Right atrium auricular region (tissue), 2 donors: Measurements from ENCODE around the gene CAPZB. TPM values are rescaled to one million over a fixed set of nuclear protein-coding genes. Genes with fewer than 3 reads are reported as not detected.

Source experiments
- DNase-seq: peaks from one replicate; pipeline ENCODE4 v3.0.0-alpha.2; 2019; ENCODE audit warnings: low spot score
- H3K27ac ChIP-seq, 2 donors: fragments of 200-600 bp; sonication (generic); 1 replicate in 1 of 2; 2 replicates in 1 of 2; pipeline ENCODE4 v1.5.1; 2016 to 2019
- H3K27me3 ChIP-seq, 2 donors: fragments of 200-600 bp; sonication (generic); one replicate each; pipeline versions ENCODE4 v1.5.1 to v1.6.0; 2017 to 2019
- H3K36me3 ChIP-seq: fragments of 200-600 bp; sonication (generic); one replicate; pipeline ENCODE4 v1.5.1; 2016
- H3K4me1 ChIP-seq, 2 donors: fragments of 200-600 bp; sonication (generic); one replicate each; pipeline versions ENCODE4 v1.5.1 to v1.6.0; 2017 to 2019
- H3K4me3 ChIP-seq, 2 donors: fragments of 200-600 bp; sonication (generic); 1 replicate in 1 of 2; 2 replicates in 1 of 2; pipeline ENCODE4 v1.5.1; 2017 to 2019; ENCODE audit warnings: mild to moderate bottlenecking in 1 of 2, moderate library complexity in 1 of 2
- H3K9me3 ChIP-seq, 2 donors: fragments of 200-600 bp; sonication (generic); one replicate each; pipeline ENCODE4 v1.5.1; 2019
- CTCF ChIP-seq, 2 donors: fragments of 200-600 bp; sonication (generic); IDR thresholded peaks; one replicate each; pipeline ENCODE4 v1.5.1; 2019; ENCODE audit warnings: antibody characterized with exemption in 2 of 2
- total RNA-seq, 2 donors: library from RNA; depleted of rRNA; stranded (reverse); fragments of >200 nt; gene quantifications; one replicate each; pipeline ENCODE4 v1.1.0, GENCODE V29; 2016

The CAPZB gene
- total RNA-seq, 2 donors from 2014 or later = 87.8 to 122 TPM

GRCh38 chr1:19465650-19466049 is 19.7 kb downstream of the CAPZB start:
- Histone ChIP-seq H3K4me1 (peaks cover 0 to 86% of the 10 kb centered on the region in 2 donors), H3K27ac (peak overlapping the region; percentile 41 to 43), H3K4me3 (no peak overlapping the region), H3K36me3 (no peaks in the 10 kb centered on the region), H3K27me3 (no peaks in the 10 kb centered on the region), H3K9me3 (no peaks in the 10 kb centered on the region)
- no peak for TF ChIP-seq CTCF (IDR thresholded peaks at IDR 0.05)
- no peak for DNase-seq

GRCh38 chr1:19465123-19465522 is 20.2 kb downstream of the CAPZB start:
- H3K36me3 ChIP-seq = no peaks in the 10 kb centered on the region
- no peak for DNase-seq
- H3K9me3 ChIP-seq = no peaks in the 10 kb centered on the region
- H3K27ac ChIP-seq = peak overlapping the region; percentile 41 to 43
- H3K4me1 ChIP-seq = peaks cover 0 to 82% of the 10 kb centered on the region in 2 donors
- no peaks in the 10 kb centered on the region for H3K27me3 ChIP-seq
- TF ChIP-seq CTCF (IDR thresholded peaks at IDR 0.05) = no peak
- H3K4me3 ChIP-seq = no peak overlapping the region

GRCh38 chr1:19464696-19465095 is 20.6 kb downstream of the CAPZB start:
- no peak for TF ChIP-seq CTCF (IDR thresholded peaks at IDR 0.05)
- no peaks in the 10 kb centered on the region for H3K36me3 ChIP-seq
- H3K4me1 ChIP-seq = peaks cover 0 to 80% of the 10 kb centered on the region in 2 donors
- H3K4me3 ChIP-seq = no peak overlapping the region
- no peak for DNase-seq
- peak overlapping the region; percentile 41 to 43 for H3K27ac ChIP-seq
- no peaks in the 10 kb centered on the region for H3K9me3 ChIP-seq
- no peaks in the 10 kb centered on the region for H3K27me3 ChIP-seq

- no peak for DNase-seq
Observed at GRCh38 chr1:19463504-19463803, 21.9 kb downstream of the CAPZB start.

GRCh38 chr1:19462781-19463503 is 22.4 kb downstream of the CAPZB start:
- no peaks in the 10 kb centered on the region for H3K27me3 ChIP-seq

More at GRCh38 chr1:19463504-19463803, 21.9 kb downstream of the CAPZB start:
- Histone ChIP-seq H3K9me3 (no peaks in the 10 kb centered on the region), H3K27ac (no peak overlapping the region), H3K4me1 (peaks cover 0 to 79% of the 10 kb centered on the region in 2 donors), H3K4me3 (no peak overlapping the region), H3K27me3 (no peaks in the 10 kb centered on the region), H3K36me3 (no peaks in the 10 kb centered on the region)
- no peak for TF ChIP-seq CTCF (IDR thresholded peaks at IDR 0.05)

More at GRCh38 chr1:19462781-19463503, 22.4 kb downstream of the CAPZB start:
- Histone ChIP-seq H3K4me1 (peaks cover 0 to 79% of the 10 kb centered on the region in 2 donors), H3K4me3 (no peak overlapping the region), H3K9me3 (no peaks in the 10 kb centered on the region), H3K36me3 (no peaks in the 10 kb centered on the region), H3K27ac (peak overlapping the region in 1 of 2 donors; percentile 3)
- no peak for DNase-seq
- TF ChIP-seq CTCF (IDR thresholded peaks at IDR 0.05) = no peak
